Activated B cell treated with CpG ODN at 0.5 μM for 24 hours (primary cell): ENCODE results near the gene STRBP. TPM values are rescaled to one million over a fixed set of nuclear protein-coding genes. Genes with fewer than 3 reads are reported as not detected.
A peak's percentile ranks its signal among the peaks of the same experiment; 100 is the strongest.

Experiments
- ATAC-seq: fragments of 200-7000 bp; cut with Tn5 transposase; one replicate; pipeline ENCODE4 v1.10.0; 2021; ENCODE audit warnings: low read depth, mild to moderate bottlenecking, moderate library complexity
- CTCF ChIA-PET: fragments of 350-600 bp; sonication (Branson Sonifier 250); formaldehyde crosslinking; loops from one replicate; lab custom pipeline; 2021; ENCODE audit warnings: antibody characterized with exemption; lab: Charles Lee
- POLR2A ChIA-PET: fragments of 350-600 bp; sonication (Branson Sonifier 250); formaldehyde crosslinking; loops from one replicate; lab custom pipeline; 2021; ENCODE audit warnings: antibody characterized with exemption; lab: Charles Lee
- DNase-seq: peaks from one replicate; pipeline ENCODE4 v3.0.0; 2022
- H3K27ac Mint-ChIP-seq: one replicate; pipeline ENCODE4 v1.8.0; 2020; ENCODE audit warnings: mixed read lengths
- H3K27me3 Mint-ChIP-seq: one replicate; pipeline ENCODE4 v1.8.0; 2021; ENCODE audit warnings: mixed read lengths
- H3K36me3 Mint-ChIP-seq: one replicate; pipeline ENCODE4 v1.8.0; 2021; ENCODE audit warnings: low read depth, mixed read lengths
- H3K4me1 Mint-ChIP-seq: one replicate; pipeline ENCODE4 v1.8.0; 2021; ENCODE audit warnings: mixed read lengths
- H3K4me3 Mint-ChIP-seq: one replicate; pipeline ENCODE4 v1.8.0; 2020; ENCODE audit warnings: mild to moderate bottlenecking, mixed read lengths
- H3K9me3 Mint-ChIP-seq: one replicate; pipeline ENCODE4 v1.8.0; 2020; ENCODE audit warnings: mixed read lengths
- CTCF ChIP-seq: fragments of 200-600 bp; IDR thresholded peaks from one replicate; pipeline ENCODE4 v1.8.0; 2022; ENCODE audit warnings: antibody characterized with exemption, mild to moderate bottlenecking
- intact Hi-C: fragments of 100-400 bp; cut with micrococcal nuclease; formaldehyde crosslinking; loops from one replicate; pipeline ENCODE4 v1.15.1; 2024
- total RNA-seq: library from RNA; stranded (reverse); gene quantifications from 2 replicates; pipeline ENCODE4 v1.2.3, GENCODE V29; 2022

The STRBP gene
- total RNA-seq, 1 donor from 2014 or later, result 127 TPM

GRCh38 chr9:123262338-123262737, 6.0 kb downstream of the STRBP start:
- Mint-ChIP-seq H3K4me1 (peaks cover 92% of the 10 kb centered on the region), H3K27ac (peak overlapping the region; percentile 75), H3K4me3 (no peak overlapping the region), H3K36me3 (peaks cover 20% of the 10 kb centered on the region), H3K27me3 (no peaks in the 10 kb centered on the region), H3K9me3 (no peaks in the 10 kb centered on the region)
- ATAC-seq, result no peak
- ChIA-PET POLR2A (interaction anchor here (1.8 kb wide), 1 partner anchor 24 kb away, joined by 5 read pairs; no protein-coding TSS in a partner anchor), CTCF (interaction anchor here (1.3 to 1.8 kb wide), 2 partner anchors 87 to 161 kb away, joined by 3 to 5 read pairs; no protein-coding TSS in a partner anchor)
- intact Hi-C loops, result no loop called here
- no peak for DNase-seq
- no peak for TF ChIP-seq CTCF

GRCh38 chr9:123261006-123261677, 7.2 kb downstream of the STRBP start:
- POLR2A ChIA-PET, result interaction anchor here (0.8 to 1.8 kb wide), 4 partner anchors 11 to 83 kb away, joined by 5 to 7 read pairs (median 5); no protein-coding TSS in a partner anchor
- intact Hi-C loops, result no loop called here
- no peak for DNase-seq
- Mint-ChIP-seq H3K4me3 (no peak overlapping the region), H3K27ac (peak overlapping the region; percentile 18), H3K4me1 (peaks cover 92% of the 10 kb centered on the region), H3K36me3 (peaks cover 27% of the 10 kb centered on the region), H3K27me3 (no peaks in the 10 kb centered on the region), H3K9me3 (peaks cover 1% of the 10 kb centered on the region)
- CTCF ChIA-PET, result interaction anchor here (0.9 to 1.8 kb wide), 3 partner anchors 15 to 160 kb away, joined by 3 to 5 read pairs (median 3); no protein-coding TSS in a partner anchor
- no peak for TF ChIP-seq CTCF
- ATAC-seq, result no peak

GRCh38 chr9:123260340-123260739, 8.0 kb downstream of the STRBP start:
- Mint-ChIP-seq H3K4me1 (peaks cover 91% of the 10 kb centered on the region), H3K36me3 (peaks cover 35% of the 10 kb centered on the region), H3K4me3 (no peak overlapping the region), H3K27me3 (no peaks in the 10 kb centered on the region), H3K9me3 (peaks cover 2% of the 10 kb centered on the region), H3K27ac (no peak overlapping the region)
- CTCF ChIA-PET, result interaction anchor here (1.8 kb wide), 1 partner anchor 89 kb away, joined by 5 read pairs; no protein-coding TSS in a partner anchor
- intact Hi-C loops, result no loop called here
- ATAC-seq (no peak), DNase-seq (no peak)
- no peak for TF ChIP-seq CTCF
- POLR2A ChIA-PET, result interaction anchor here (0.8 to 1.1 kb wide), 4 partner anchors 9 to 84 kb away, joined by 3 to 7 read pairs (median 4); no protein-coding TSS in a partner anchor

- Mint-ChIP-seq H3K27ac (no peak overlapping the region), H3K36me3 (peaks cover 42% of the 10 kb centered on the region), H3K4me1 (peaks cover 90% of the 10 kb centered on the region), H3K4me3 (no peak overlapping the region), H3K9me3 (peaks cover 2% of the 10 kb centered on the region), H3K27me3 (no peaks in the 10 kb centered on the region)
- ATAC-seq (no peak), DNase-seq (no peak)
- no peak for TF ChIP-seq CTCF
- ChIA-PET CTCF (no interaction called here), POLR2A (no interaction called here)
- intact Hi-C loops, result no loop called here
Observed at GRCh38 chr9:123257276-123257675, 11.1 kb downstream of the STRBP start.

- no peaks in the 10 kb centered on the region for H3K27me3 Mint-ChIP-seq
- no peak overlapping the region for H3K4me3 Mint-ChIP-seq
- H3K9me3 Mint-ChIP-seq, result peaks cover 2% of the 10 kb centered on the region
- peaks cover 46% of the 10 kb centered on the region for H3K36me3 Mint-ChIP-seq
- peaks cover 88% of the 10 kb centered on the region for H3K4me1 Mint-ChIP-seq
- ChIA-PET POLR2A (interaction anchor here (0.5 to 2.0 kb wide), 4 partner anchors 8 to 82 kb away, joined by 4 to 5 read pairs (median 4); partner anchors contain the start of gene STRBP), CTCF (no interaction called here)
- intact Hi-C loops, result loop anchor here (2.0 kb wide), 1 partner anchor 17 kb away; no protein-coding TSS in a partner anchor
- ATAC-seq, result no peak
- DNase-seq, result no peak
- no peak for TF ChIP-seq CTCF
- peak overlapping the region; percentile 21 for H3K27ac Mint-ChIP-seq
Observed at GRCh38 chr9:123255718-123256117, 12.7 kb downstream of the STRBP start.
